Upper lobe of right lung (tissue), 1 donor: ENCODE data around the gene HOXA7. TPM values are rescaled to one million over a fixed set of nuclear protein-coding genes. Genes with fewer than 3 reads are reported as not detected.

ENCODE experiments used
- ATAC-seq: fragments of 200-7000 bp; cut with Tn5 transposase; one replicate; pipeline ENCODE4 v1.9.1; 2020; ENCODE audit warnings: mild to moderate bottlenecking, moderate library complexity
- DNase-seq: peaks from one replicate; pipeline ENCODE4 v3.0.0-alpha.2; 2020
- H3K27ac ChIP-seq: fragments of 200-600 bp; one replicate; pipeline ENCODE4 v1.8.0; 2022
- H3K27me3 ChIP-seq: fragments of 200-600 bp; one replicate; pipeline ENCODE4 v1.8.0; 2022; ENCODE audit warnings: mild to moderate bottlenecking
- H3K36me3 ChIP-seq: fragments of 200-600 bp; one replicate; pipeline ENCODE4 v1.8.0; 2022
- H3K4me1 ChIP-seq: fragments of 200-600 bp; one replicate; pipeline ENCODE4 v1.8.0; 2022
- H3K4me3 ChIP-seq: fragments of 200-600 bp; one replicate; pipeline ENCODE4 v1.8.0; 2022; ENCODE audit warnings: mild to moderate bottlenecking
- H3K9me3 ChIP-seq: fragments of 200-600 bp; one replicate; pipeline ENCODE4 v1.8.0; 2022
- intact Hi-C: fragments of 100-400 bp; cut with DNase I; formaldehyde crosslinking; loops from one replicate; pipeline ENCODE4 v1.11.0; 2022
- total RNA-seq: library from RNA; stranded (reverse); fragmentation: NEBNext Ultra II Directional; extraction: Animal tissue kit (Norgen Biotek cat#: 25700); gene quantifications from one replicate; pipeline ENCODE4 v1.2.1, GENCODE V29; 2021
- TF ChIP-seq, protein P1 (sequence below): fragments of 200-600 bp; IDR thresholded peaks from one replicate; pipeline ENCODE4 v1.8.0; 2022; ENCODE audit warnings: antibody characterized with exemption
- donor health status: DM: no; HTN: yes; CAD: no; lungs with severe emphysema.

HOXA7 gene
- total RNA-seq, 1 donor from 2014 or later, result 2.9 TPM

DNA sequence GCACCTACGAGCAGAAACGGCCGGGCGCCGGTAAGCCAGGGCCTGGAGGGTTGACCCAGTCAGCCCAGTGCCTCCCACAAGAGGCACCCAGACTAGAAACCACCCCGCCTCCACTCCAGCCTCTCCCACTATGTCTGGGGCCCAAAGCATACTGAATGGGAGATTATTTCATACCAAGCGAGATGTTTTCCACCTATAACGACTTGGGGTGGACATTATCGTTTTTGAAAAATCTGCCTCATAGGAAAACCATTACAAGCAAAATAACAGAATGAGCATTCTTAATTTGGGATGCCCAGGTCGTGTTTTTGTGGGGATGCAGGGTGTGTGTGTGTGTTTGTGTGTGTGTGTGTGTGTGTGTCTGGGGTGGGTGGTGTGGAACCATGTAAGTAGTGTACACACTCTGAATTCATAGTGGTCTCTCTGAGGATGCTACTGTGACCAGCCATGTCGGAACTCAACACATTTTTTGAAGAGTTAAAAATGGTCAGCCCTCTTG lies 10.5 kb downstream of the HOXA7 start:
- Histone ChIP-seq H3K27me3 (peaks cover 61% of the 10 kb centered on the region), H3K9me3 (no peaks in the 10 kb centered on the region), H3K4me1 (peaks cover 10% of the 10 kb centered on the region), H3K4me3 (peak overlapping the region; percentile 70), H3K27ac (peak overlapping the region; percentile 88), H3K36me3 (no peaks in the 10 kb centered on the region)
- TF ChIP-seq, protein P1, sequence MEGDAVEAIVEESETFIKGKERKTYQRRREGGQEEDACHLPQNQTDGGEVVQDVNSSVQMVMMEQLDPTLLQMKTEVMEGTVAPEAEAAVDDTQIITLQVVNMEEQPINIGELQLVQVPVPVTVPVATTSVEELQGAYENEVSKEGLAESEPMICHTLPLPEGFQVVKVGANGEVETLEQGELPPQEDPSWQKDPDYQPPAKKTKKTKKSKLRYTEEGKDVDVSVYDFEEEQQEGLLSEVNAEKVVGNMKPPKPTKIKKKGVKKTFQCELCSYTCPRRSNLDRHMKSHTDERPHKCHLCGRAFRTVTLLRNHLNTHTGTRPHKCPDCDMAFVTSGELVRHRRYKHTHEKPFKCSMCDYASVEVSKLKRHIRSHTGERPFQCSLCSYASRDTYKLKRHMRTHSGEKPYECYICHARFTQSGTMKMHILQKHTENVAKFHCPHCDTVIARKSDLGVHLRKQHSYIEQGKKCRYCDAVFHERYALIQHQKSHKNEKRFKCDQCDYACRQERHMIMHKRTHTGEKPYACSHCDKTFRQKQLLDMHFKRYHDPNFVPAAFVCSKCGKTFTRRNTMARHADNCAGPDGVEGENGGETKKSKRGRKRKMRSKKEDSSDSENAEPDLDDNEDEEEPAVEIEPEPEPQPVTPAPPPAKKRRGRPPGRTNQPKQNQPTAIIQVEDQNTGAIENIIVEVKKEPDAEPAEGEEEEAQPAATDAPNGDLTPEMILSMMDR, result no peak
- ATAC-seq (no peak), DNase-seq (no peak)
- intact Hi-C loops, result no loop called here

DNA sequence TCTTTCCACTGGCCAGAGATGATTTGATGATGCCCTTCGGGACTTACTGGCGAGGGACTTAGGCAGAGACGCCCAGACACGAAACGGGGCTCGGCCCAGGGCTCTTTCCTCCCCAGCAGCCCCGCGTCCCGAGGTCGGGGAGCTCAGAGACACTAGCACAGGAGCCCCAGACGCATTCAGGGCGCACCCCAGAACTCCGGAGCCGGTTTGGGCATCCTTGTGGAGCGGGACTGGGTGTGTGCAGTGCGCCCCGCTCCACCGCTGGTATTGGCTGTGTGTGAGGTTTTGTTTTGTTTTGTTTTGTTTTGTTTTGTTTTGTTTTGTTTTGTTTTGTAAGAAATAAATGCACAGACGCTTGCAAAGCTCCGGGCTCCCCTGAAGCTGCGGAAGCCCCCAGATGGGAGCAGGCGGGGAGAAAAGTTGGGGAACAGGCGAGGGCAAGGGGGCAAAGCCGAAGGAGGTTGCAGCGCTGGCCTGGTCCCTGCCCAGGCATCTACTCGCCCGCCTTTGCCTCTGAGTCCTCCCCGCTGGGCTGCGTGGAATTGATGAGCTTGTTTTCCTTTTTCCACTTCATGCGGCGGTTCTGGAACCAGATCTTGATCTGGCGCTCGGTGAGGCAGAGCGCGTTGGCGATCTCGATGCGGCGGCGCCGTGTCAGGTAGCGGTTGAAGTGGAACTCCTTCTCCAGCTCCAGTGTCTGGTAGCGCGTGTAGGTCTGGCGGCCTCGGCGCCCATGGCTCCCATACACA lies 11.1 kb downstream of the HOXA7 start:
- Histone ChIP-seq H3K36me3 (no peaks in the 10 kb centered on the region), H3K4me1 (peaks cover 5% of the 10 kb centered on the region), H3K4me3 (peak overlapping the region; percentile 70), H3K27ac (peak overlapping the region; percentile 88), H3K27me3 (peaks cover 58% of the 10 kb centered on the region), H3K9me3 (no peaks in the 10 kb centered on the region)
- ATAC-seq, result no peak
- TF ChIP-seq, protein P1, result no peak
- intact Hi-C loops, result no loop called here
- DNase-seq, result no peak

DNA sequence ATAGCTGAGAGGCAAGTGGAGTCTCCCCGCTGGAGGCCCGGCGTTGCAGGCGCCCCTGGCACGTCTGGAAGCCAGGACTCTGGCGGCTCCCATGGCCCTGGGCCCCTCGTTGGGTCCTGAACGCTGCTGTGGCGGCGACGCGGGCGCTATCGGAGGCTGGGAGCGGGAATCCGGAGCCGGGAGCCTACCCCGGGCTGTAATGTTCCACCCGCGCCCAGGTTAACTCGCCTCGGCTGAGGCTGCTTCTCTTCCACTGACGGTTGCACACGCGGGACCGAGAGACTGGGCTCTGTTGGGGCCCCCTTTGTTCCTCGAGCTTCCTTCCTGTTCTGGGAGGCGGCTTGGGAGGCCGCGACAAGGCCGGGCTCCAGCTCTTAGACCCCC lies 11.7 kb downstream of the HOXA7 start:
- H3K9me3 ChIP-seq, result no peaks in the 10 kb centered on the region
- peaks cover 4% of the 10 kb centered on the region for H3K4me1 ChIP-seq
- ATAC-seq, result no peak
- intact Hi-C loops, result loop anchor here (5.0 kb wide), 1 partner anchor 47 kb away; the partner anchor contains the start of gene HOXA1
- no peak for DNase-seq
- peak overlapping the region; percentile 88 for H3K27ac ChIP-seq
- no peaks in the 10 kb centered on the region for H3K36me3 ChIP-seq
- H3K27me3 ChIP-seq, result peaks cover 53% of the 10 kb centered on the region
- TF ChIP-seq, protein P1, result no peak
- H3K4me3 ChIP-seq, result peak overlapping the region; percentile 70

DNA sequence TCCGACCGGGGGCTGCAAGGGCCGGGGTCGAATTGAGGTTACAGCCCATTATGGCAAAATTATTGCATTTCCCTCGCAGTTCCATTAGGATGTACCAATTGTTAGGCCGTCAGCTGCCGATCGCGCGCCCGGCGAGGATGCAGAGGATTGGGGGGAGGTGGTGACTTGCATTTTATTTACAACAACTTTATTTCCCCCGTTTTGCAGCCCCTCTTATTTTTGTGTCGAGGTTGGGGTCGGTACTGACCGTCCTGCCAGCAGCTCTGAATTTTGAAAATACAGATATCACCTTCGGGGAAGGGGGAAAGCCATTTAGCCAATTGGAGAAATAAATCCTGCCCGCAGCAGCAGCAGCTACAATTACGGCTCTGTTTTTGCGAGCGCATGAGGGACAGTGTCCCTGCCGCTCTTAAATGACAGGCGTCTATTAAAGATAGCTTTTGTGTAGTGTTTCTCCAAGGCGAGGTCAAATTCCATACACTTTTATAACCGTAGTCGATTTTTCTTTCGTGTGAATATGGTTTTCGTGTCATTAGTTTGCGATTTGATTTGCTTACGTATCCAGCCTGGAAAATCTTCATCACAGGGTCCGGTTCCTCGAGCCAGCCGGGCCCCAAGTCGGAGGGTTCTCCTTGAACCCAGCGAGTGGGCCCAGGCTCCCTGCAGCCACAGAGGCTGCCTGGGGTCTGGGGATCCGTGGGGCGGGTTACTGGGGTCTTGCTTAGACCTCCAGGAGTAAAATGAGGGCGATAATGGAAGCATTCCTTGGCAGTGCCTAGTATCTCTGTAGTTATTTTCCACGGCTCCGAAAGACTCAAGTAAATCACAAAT lies 12.3 kb downstream of the HOXA7 start:
- peak overlapping the region; percentile 88 for H3K27ac ChIP-seq
- no peaks in the 10 kb centered on the region for H3K36me3 ChIP-seq
- intact Hi-C loops, result loop anchor here (5.0 kb wide), 1 partner anchor 47 kb away; the partner anchor contains the start of gene HOXA1
- TF ChIP-seq, protein P1, result no peak
- peak overlapping the region; percentile 70 for H3K4me3 ChIP-seq
- DNase-seq, result no peak
- peaks cover 48% of the 10 kb centered on the region for H3K27me3 ChIP-seq
- H3K4me1 ChIP-seq, result peaks cover 4% of the 10 kb centered on the region
- no peaks in the 10 kb centered on the region for H3K9me3 ChIP-seq
- no peak for ATAC-seq

DNA sequence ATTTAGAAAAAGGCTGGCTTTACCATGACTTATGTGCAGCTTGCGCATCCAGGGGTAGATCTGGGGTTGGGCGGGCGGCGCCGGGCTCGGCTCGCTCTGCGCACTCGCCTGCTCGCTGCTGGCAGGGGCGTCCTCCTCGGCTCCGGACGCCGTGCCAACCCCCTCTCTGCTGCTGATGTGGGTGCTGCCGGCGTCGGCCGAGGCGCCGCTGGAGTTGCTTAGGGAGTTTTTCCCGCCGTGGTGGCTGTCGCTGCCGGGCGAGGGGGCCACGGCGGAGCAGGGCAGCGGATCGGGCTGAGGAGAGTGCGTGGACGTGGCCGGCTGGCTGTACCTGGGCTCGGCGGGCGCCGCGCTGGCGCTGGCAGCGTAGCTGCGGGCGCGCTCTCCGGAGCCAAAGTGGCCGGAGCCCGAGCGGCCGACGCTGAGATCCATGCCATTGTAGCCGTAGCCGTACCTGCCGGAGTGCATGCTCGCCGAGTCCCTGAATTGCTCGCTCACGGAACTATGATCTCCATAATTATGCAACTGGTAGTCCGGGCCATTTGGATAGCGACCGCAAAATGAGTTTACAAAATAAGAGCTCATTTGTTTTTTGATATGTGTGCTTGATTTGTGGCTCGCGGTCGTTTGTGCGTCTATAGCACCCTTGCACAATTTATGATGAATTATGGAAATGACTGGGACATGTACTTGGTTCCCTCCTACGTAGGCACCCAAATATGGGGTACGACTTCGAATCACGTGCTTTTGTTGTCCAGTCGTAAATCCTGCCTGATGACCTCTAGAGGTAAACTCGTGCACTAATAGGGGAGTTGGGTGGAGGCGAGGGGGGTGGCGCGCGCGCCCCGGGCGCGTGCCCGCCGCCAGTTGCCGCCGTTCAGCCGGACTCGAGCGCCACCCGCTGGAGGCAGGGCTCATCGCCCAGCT lies 13.2 kb downstream of the HOXA7 start, which contains the start of gene HOXA5:
Gene HOXA5 (minus strand): TSS at position 659 of the 927 bp plus-strand sequence. CDS start 74 bp downstream, at position 585.
- no peaks in the 10 kb centered on the region for H3K9me3 ChIP-seq
- intact Hi-C loops, result loop anchor here (5.0 kb wide), 1 partner anchor 46 kb away; the partner anchor contains the start of gene HOXA1
- peaks cover 5% of the 10 kb centered on the region for H3K4me1 ChIP-seq
- peak within 1 kb of the TSS; percentile 70 for H3K4me3 ChIP-seq
- TF ChIP-seq, protein P1, result peak; percentile 80
- H3K27me3 ChIP-seq, result peaks cover 41% of the 10 kb centered on the region
- peak; percentile 83 for ATAC-seq
- peak within 1 kb of the TSS; percentile 96 for H3K27ac ChIP-seq
- H3K36me3 ChIP-seq, result no peaks in the 10 kb centered on the region
- peak; percentile 77 for DNase-seq
